HepG2 (cell line): ENCODE results near the gene ZNF677.

Source experiments
- JUND ChIP-seq: sonication (generic); formaldehyde crosslinking; IDR thresholded peaks from 2 replicates; pipeline ENCODE4 v1.8.0; 2022; ENCODE audit warnings: mild to moderate bottlenecking, missing genetic modification reagents
- ZNF30 ChIP-seq: sonication (generic); formaldehyde crosslinking; IDR thresholded peaks from 2 replicates; pipeline ENCODE4 v1.5.0; 2020; ENCODE audit warnings: mild to moderate bottlenecking, missing genetic modification reagents
- ZNF607 ChIP-seq: sonication (generic); formaldehyde crosslinking; IDR thresholded peaks from 2 replicates; pipeline ENCODE4 v1.5.1; 2020; ENCODE audit warnings: missing genetic modification reagents, mild to moderate bottlenecking, borderline replicate concordance
- TF ChIP-seq, protein P1 (sequence below): sonication (generic); formaldehyde crosslinking; IDR thresholded peaks from 2 replicates; pipeline ENCODE4 v1.4.0; 2020; ENCODE audit warnings: missing genetic modification reagents
- TF ChIP-seq, protein P2 (sequence below): sonication (generic); formaldehyde crosslinking; IDR thresholded peaks from 2 replicates; pipeline ENCODE4 v1.5.0; 2020; ENCODE audit warnings: mild to moderate bottlenecking, missing genetic modification reagents, moderate library complexity

DNA sequence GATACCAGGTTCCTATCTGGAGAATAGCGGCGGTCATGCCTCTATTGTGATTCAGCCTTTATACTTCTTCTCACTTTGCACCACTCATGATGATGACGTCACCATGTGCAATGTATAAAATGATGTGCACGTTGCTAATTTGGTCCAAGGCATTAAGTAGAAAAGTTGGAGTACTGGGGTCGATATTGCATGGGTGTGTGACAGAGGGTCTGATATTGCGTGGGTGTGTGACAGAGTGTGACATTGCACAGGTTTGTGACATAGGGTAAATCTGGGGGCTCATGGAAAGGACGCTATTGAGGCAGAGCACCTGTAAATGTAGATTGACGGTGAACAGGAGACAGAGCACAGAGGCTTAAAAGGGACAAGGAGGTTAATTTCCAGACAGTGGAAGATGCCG, 17.4 kb upstream of the ZNF677 start:
- TF ChIP-seq JUND (CRISPR knock-in tag) (no peak), ZNF30 (CRISPR knock-in tag) (no peak), ZNF607 (CRISPR knock-in tag) (no peak)
- TF ChIP-seq, protein P1, sequence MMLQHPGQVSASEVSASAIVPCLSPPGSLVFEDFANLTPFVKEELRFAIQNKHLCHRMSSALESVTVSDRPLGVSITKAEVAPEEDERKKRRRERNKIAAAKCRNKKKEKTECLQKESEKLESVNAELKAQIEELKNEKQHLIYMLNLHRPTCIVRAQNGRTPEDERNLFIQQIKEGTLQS: no peak
- TF ChIP-seq, protein P2, sequence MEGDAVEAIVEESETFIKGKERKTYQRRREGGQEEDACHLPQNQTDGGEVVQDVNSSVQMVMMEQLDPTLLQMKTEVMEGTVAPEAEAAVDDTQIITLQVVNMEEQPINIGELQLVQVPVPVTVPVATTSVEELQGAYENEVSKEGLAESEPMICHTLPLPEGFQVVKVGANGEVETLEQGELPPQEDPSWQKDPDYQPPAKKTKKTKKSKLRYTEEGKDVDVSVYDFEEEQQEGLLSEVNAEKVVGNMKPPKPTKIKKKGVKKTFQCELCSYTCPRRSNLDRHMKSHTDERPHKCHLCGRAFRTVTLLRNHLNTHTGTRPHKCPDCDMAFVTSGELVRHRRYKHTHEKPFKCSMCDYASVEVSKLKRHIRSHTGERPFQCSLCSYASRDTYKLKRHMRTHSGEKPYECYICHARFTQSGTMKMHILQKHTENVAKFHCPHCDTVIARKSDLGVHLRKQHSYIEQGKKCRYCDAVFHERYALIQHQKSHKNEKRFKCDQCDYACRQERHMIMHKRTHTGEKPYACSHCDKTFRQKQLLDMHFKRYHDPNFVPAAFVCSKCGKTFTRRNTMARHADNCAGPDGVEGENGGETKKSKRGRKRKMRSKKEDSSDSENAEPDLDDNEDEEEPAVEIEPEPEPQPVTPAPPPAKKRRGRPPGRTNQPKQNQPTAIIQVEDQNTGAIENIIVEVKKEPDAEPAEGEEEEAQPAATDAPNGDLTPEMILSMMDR (CRISPR knock-in tag): no peak
